Brain pericyte (primary cell): ENCODE results near the gene SCD5.

ENCODE experiments used
- DNase-seq: peaks from one replicate; pipeline ENCODE4 v3.0.0-alpha.2; 2012; ENCODE audit warnings: low read depth, low spot score

The SCD5 gene

GRCh38 chr4:82726596-82726995 is 72.0 kb downstream of the SCD5 start:
- DNase-seq: no peak

- DNase-seq: no peak
These were observed 76.7 kb downstream of the SCD5 start for GRCh38 chr4:82721819-82722423.

- DNase-seq: no peak
These were observed 80.2 kb downstream of the SCD5 start for GRCh38 chr4:82718162-82718940.

GRCh38 chr4:82715731-82716617 is 82.6 kb downstream of the SCD5 start:
- DNase-seq: no peak

GRCh38 chr4:82713856-82714255 is 84.7 kb downstream of the SCD5 start:
- no peak for DNase-seq

GRCh38 chr4:82712561-82712960 is 86.0 kb downstream of the SCD5 start:
- no peak for DNase-seq

GRCh38 chr4:82711158-82711785 is 87.3 kb downstream of the SCD5 start:
- DNase-seq: no peak

- no peak for DNase-seq
These were observed 88.2 kb downstream of the SCD5 start for GRCh38 chr4:82710197-82710929.

GRCh38 chr4:82708982-82709381 is 89.6 kb downstream of the SCD5 start:
- no peak for DNase-seq

- DNase-seq: no peak
These were observed 92.1 kb downstream of the SCD5 start for GRCh38 chr4:82706349-82707000.

- no peak for DNase-seq
These were observed 92.7 kb downstream of the SCD5 start for GRCh38 chr4:82705928-82706300.

- DNase-seq: no peak
These were observed 93.2 kb downstream of the SCD5 start for GRCh38 chr4:82705169-82705927.

- no peak for DNase-seq
These were observed 94.4 kb downstream of the SCD5 start for GRCh38 chr4:82704156-82704555.

- DNase-seq: no peak
These were observed 100.2 kb downstream of the SCD5 start for GRCh38 chr4:82698412-82698811.

GRCh38 chr4:82697561-82697960 is 101.0 kb downstream of the SCD5 start:
- DNase-seq: no peak

GRCh38 chr4:82696117-82696860 is 102.3 kb downstream of the SCD5 start:
- no peak for DNase-seq

GRCh38 chr4:82694892-82695291 is 103.7 kb downstream of the SCD5 start:
- DNase-seq: no peak

GRCh38 chr4:82694046-82694445 is 104.5 kb downstream of the SCD5 start:
- DNase-seq: no peak

GRCh38 chr4:82692101-82692780 is 106.4 kb downstream of the SCD5 start:
- no peak for DNase-seq
